Sigmoid colon (tissue), 7 donors: Measurements from ENCODE around the gene LETM1. TPM values are rescaled to one million over a fixed set of nuclear protein-coding genes. Genes with fewer than 3 reads are reported as not detected.

Experiments used
- DNase-seq: peaks from one replicate; pipeline ENCODE4 v3.0.0-alpha.2; 2019
- H3K27ac ChIP-seq, 4 donors: fragments of 200-600 bp; sonication (generic); one replicate each; pipeline ENCODE4 v1.5.1; 2016 to 2019; ENCODE audit warnings: mild to moderate bottlenecking in 1 of 4
- H3K27me3 ChIP-seq, 3 donors: fragments of 200-600 bp; sonication (generic); one replicate each; pipeline ENCODE4 v1.5.1; 2019; ENCODE audit warnings: mild to moderate bottlenecking in 1 of 3
- H3K36me3 ChIP-seq, 4 donors: fragments of 200-600 bp; sonication (generic); one replicate each; pipeline ENCODE4 v1.5.1; 2016 to 2019
- H3K4me1 ChIP-seq, 4 donors: fragments of 200-600 bp; sonication (generic); one replicate each; pipeline ENCODE4 v1.5.1; 2017 to 2019
- H3K4me3 ChIP-seq, 4 donors: fragments of 200-600 bp; sonication (generic); one replicate each; pipeline ENCODE4 v1.5.1; 2017 to 2019; ENCODE audit warnings: mild to moderate bottlenecking in 2 of 4, moderate library complexity in 1 of 4
- H3K9me3 ChIP-seq, 4 donors: fragments of 200-600 bp in 3 of 4; sonication (generic) in 3 of 4; one replicate each; pipeline versions ENCODE4 v1.5.1 to v1.6.1; 2013 to 2019
- CTCF ChIP-seq, 4 experiments: fragments of 450-650 bp in 3 of 4; fragments of 200-600 bp in 1 of 4; IDR thresholded peaks; one replicate each; pipeline ENCODE4 v1.5.1; 2016 to 2019; ENCODE audit warnings: antibody characterized with exemption in 4 of 4, mild to moderate bottlenecking in 3 of 4, moderate library complexity in 2 of 4
- EP300 ChIP-seq, 4 donors: sonication (generic); formaldehyde crosslinking; IDR thresholded peaks; one replicate each; pipeline ENCODE4 v1.6.1; 2017; ENCODE audit warnings: antibody characterized with exemption in 4 of 4
- POLR2A ChIP-seq, 2 donors: fragments of 450-650 bp; IDR thresholded peaks; one replicate each; pipeline ENCODE4 v1.6.1; 2016; ENCODE audit warnings: antibody characterized with exemption in 2 of 2, mild to moderate bottlenecking in 2 of 2, moderate library complexity in 2 of 2
- POLR2AphosphoS5 ChIP-seq, 4 donors: sonication (generic); formaldehyde crosslinking; IDR thresholded peaks; one replicate each; pipeline ENCODE4 v1.6.1; 2017; ENCODE audit warnings: antibody characterized with exemption in 4 of 4
- WGBS, 2 donors: extraction: QIAGEN DNeasy Blood & Tissue Kit; methylation state at CpG; one replicate each; pipeline ENCODE4 v1.1.7; 2013; 5-methylcytosine and 5-hydroxymethylcytosine counted together
- intact Hi-C: fragments of 100-400 bp; cut with DNase I; formaldehyde crosslinking; loops from one replicate; pipeline ENCODE4 v1.15.1; 2023
- polyA plus RNA-seq, 3 donors: library from polyadenylated mRNA; stranded (reverse); fragments of 200-250 nt; gene quantifications; one replicate each; pipeline ENCODE4 v1.2.3, GENCODE V29; 2013
- total RNA-seq, 4 donors: library from RNA; depleted of rRNA; stranded (reverse); fragments of >200 nt; gene quantifications; one replicate each; pipeline ENCODE4 v1.1.0, GENCODE V29; 2016
- donor health status: healthy with polysubstance abuse.
- donor health status: Bipolar disorder and iron deficiency.
- donor health status: healthy.

Gene LETM1
- total and polyA plus RNA-seq, 7 donors: 11.4 to 91.6 (median 18.6) TPM

- peaks cover 3 to 57% (median 49%) of the 10 kb centered on the region in 3 donors for H3K27me3 ChIP-seq
- no peak for DNase-seq
- H3K4me3 ChIP-seq: no peak overlapping the region
- no peaks in the 10 kb centered on the region for H3K9me3 ChIP-seq
- H3K36me3 ChIP-seq: no peaks in the 10 kb centered on the region
- no peak overlapping the region for H3K27ac ChIP-seq
- peaks cover 0 to 17% (median 9%) of the 10 kb centered on the region in 4 donors for H3K4me1 ChIP-seq
- intact Hi-C loops: no loop called here
- WGBS, 2 donors: 85 to 87% methylated on average over 7 of the region's 7 CpGs
- TF ChIP-seq EP300 (IDR thresholded peaks at IDR 0.05) (no peak), POLR2A (IDR thresholded peaks at IDR 0.05) (no peak), POLR2AphosphoS5 (IDR thresholded peaks at IDR 0.05) (no peak), CTCF (IDR thresholded peaks at IDR 0.05) (no peak)
Measured at GRCh38 chr4:1866189-1866661, 10.3 kb upstream of the LETM1 start.

- H3K4me3 ChIP-seq: no peak overlapping the region
- no peak for DNase-seq
- WGBS, 2 donors: 84 to 87% methylated on average over 17 of the region's 17 CpGs
- TF ChIP-seq POLR2A (IDR thresholded peaks at IDR 0.05): no peak
- TF ChIP-seq EP300 (IDR thresholded peaks at IDR 0.05): no peak
- no peak for TF ChIP-seq CTCF (IDR thresholded peaks at IDR 0.05)
- TF ChIP-seq POLR2AphosphoS5 (IDR thresholded peaks at IDR 0.05): no peak
- no peaks in the 10 kb centered on the region for H3K9me3 ChIP-seq
- intact Hi-C loops: no loop called here
- no peaks in the 10 kb centered on the region for H3K36me3 ChIP-seq
- peaks cover 0 to 4% (median 0%) of the 10 kb centered on the region in 4 donors for H3K4me1 ChIP-seq
- no peak overlapping the region for H3K27ac ChIP-seq
- H3K27me3 ChIP-seq: peaks cover 3 to 57% (median 49%) of the 10 kb centered on the region in 3 donors
Measured at GRCh38 chr4:1864076-1865008, 8.4 kb upstream of the LETM1 start.

GRCh38 chr4:1863297-1864033, 7.5 kb upstream of the LETM1 start:
- TF ChIP-seq CTCF (IDR thresholded peaks at IDR 0.05): no peak
- TF ChIP-seq EP300 (IDR thresholded peaks at IDR 0.05): no peak
- TF ChIP-seq POLR2AphosphoS5 (IDR thresholded peaks at IDR 0.05): no peak
- no peak for TF ChIP-seq POLR2A (IDR thresholded peaks at IDR 0.05)
- Histone ChIP-seq H3K4me1 (peaks cover 0 to 4% (median 0%) of the 10 kb centered on the region in 4 donors), H3K27me3 (peaks cover 3 to 57% (median 49%) of the 10 kb centered on the region in 3 donors), H3K27ac (no peak overlapping the region), H3K36me3 (no peaks in the 10 kb centered on the region), H3K4me3 (no peak overlapping the region), H3K9me3 (no peaks in the 10 kb centered on the region)
- WGBS, 2 donors: 81 to 92% methylated on average over 11 of the region's 11 CpGs
- intact Hi-C loops: no loop called here
- no peak for DNase-seq

- TF ChIP-seq POLR2A (IDR thresholded peaks at IDR 0.05) (no peak), POLR2AphosphoS5 (IDR thresholded peaks at IDR 0.05) (no peak), EP300 (IDR thresholded peaks at IDR 0.05) (no peak), CTCF (IDR thresholded peaks at IDR 0.05) (no peak)
- no peak overlapping the region for H3K4me3 ChIP-seq
- intact Hi-C loops: no loop called here
Measured at GRCh38 chr4:1862961-1863296, 7.0 kb upstream of the LETM1 start.

More at GRCh38 chr4:1862961-1863296, 7.0 kb upstream of the LETM1 start:
- no peak for DNase-seq
- Histone ChIP-seq H3K4me1 (peaks cover 0 to 4% (median 0%) of the 10 kb centered on the region in 4 donors), H3K9me3 (no peaks in the 10 kb centered on the region), H3K27me3 (peaks cover 3 to 57% (median 49%) of the 10 kb centered on the region in 3 donors), H3K36me3 (no peaks in the 10 kb centered on the region), H3K27ac (no peak overlapping the region)
- 63 to 69% methylated on average over 14 of the region's 14 CpGs for WGBS, 2 donors
